ENCODE measurements around the gene CCDC142. TPM values are rescaled to one million over a fixed set of nuclear protein-coding genes. Genes with fewer than 3 reads are reported as not detected.

CCDC142 gene
- polyA plus RNA-seq, 1 donor from 2014 or later: 21.6 TPM

DNA sequence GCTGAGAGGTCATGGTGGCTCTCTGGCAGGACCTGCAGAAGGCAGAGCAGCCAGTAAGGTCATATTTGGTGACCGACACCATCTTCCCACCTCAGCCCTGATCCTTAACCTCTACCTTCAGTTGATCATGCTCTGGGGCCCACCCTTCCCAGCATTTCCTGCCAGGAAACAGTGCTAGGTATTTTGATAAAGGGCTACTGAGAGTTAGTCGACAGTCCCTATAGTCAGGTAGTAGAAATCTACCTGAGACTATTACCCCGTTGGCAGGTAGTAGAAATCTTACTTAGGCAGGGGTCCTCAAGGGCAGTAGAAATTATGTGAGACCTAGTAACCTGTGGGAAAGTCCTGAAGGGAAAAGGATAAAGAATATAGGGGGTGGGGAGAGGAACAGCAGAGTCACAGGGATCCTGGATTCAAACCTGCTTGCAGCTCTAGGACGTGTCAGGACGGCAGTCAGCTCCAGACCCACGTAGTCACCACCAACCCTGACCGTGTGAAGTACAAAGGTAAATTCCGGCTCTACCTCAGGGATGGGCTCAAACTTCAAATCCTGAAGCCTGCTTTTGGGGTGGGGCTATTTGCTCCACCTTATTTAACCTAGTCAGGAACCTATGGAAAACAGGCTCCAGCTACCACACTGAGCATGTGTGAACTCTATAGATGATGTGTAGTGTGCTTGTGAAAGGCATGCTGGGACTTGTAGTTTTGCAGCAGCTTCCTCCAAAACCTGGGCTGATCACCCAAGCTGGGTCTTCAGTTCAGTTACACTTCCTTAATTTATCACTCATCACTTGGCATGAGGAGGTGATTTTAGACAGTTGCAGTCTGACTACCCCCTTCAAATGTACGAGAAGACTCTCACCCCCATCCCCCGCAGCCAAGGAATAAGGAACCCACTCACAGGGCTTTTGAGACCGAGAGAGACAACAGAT is 43.2 kb upstream of the CCDC142 start, which contains the start of gene DQX1:
DQX1 (minus strand) TSS at position 515 of the 932 bp plus-strand sequence; CDS start at position 13, 502 bp downstream.
- Histone ChIP-seq H3K27ac (ENCODE audit: low read length) (no peak within 1 kb of the TSS), H3K36me3 (ENCODE audit: insufficient read depth, low read length) (no peaks in the 10 kb centered on the region), H3K9ac (ENCODE audit: low read length) (no peak within 1 kb of the TSS), H3F3A (ENCODE audit: insufficient read depth, low read length, poor library complexity, severe bottlenecking) (no peaks in the 10 kb centered on the region), H3K4me3 (ENCODE audit: low read length) (no peak within 1 kb of the TSS), H4K20me1 (ENCODE audit: insufficient read depth) (no peaks in the 10 kb centered on the region), H3K9me3 (ENCODE audit: low read length) (no peaks in the 10 kb centered on the region), H2AFZ (ENCODE audit: low read depth, low read length) (no peak within 1 kb of the TSS), H3K9me2 (ENCODE audit: insufficient read depth, low read length) (no peaks in the 10 kb centered on the region), H3K79me2 (replicated peaks; ENCODE audit: insufficient read depth, low read length) (peaks cover 13% of the 10 kb centered on the region), H3K4me2 (ENCODE audit: low read length) (no peak within 1 kb of the TSS), H3K27me3 (ENCODE audit: insufficient read depth, low read depth, low read length) (peaks cover 13% of the 10 kb centered on the region)
- TF ChIP-seq MXI1 (conservative IDR thresholded peaks at IDR 0.05; ENCODE audit: poor library complexity, severe bottlenecking) (no peak), TAF1 (IDR thresholded peaks at IDR 0.05; ENCODE audit: low read depth) (no peak), SMC3 (conservative IDR thresholded peaks at IDR 0.05; ENCODE audit: poor library complexity) (no peak), POLR2AphosphoS5 (IDR thresholded peaks at IDR 0.05) (no peak), EZH2 (IDR thresholded peaks at IDR 0.05; ENCODE audit: borderline replicate concordance, insufficient read depth, low read length, poor library complexity, severe bottlenecking) (no peak), RAD21 (conservative IDR thresholded peaks at IDR 0.05) (no peak), EP300 (conservative IDR thresholded peaks at IDR 0.05; ENCODE audit: poor library complexity, severe bottlenecking) (no peak)
- TF ChIP-seq, protein P1, sequence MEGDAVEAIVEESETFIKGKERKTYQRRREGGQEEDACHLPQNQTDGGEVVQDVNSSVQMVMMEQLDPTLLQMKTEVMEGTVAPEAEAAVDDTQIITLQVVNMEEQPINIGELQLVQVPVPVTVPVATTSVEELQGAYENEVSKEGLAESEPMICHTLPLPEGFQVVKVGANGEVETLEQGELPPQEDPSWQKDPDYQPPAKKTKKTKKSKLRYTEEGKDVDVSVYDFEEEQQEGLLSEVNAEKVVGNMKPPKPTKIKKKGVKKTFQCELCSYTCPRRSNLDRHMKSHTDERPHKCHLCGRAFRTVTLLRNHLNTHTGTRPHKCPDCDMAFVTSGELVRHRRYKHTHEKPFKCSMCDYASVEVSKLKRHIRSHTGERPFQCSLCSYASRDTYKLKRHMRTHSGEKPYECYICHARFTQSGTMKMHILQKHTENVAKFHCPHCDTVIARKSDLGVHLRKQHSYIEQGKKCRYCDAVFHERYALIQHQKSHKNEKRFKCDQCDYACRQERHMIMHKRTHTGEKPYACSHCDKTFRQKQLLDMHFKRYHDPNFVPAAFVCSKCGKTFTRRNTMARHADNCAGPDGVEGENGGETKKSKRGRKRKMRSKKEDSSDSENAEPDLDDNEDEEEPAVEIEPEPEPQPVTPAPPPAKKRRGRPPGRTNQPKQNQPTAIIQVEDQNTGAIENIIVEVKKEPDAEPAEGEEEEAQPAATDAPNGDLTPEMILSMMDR (IDR thresholded peaks at IDR 0.05; ENCODE audit: poor library complexity, severe bottlenecking): no peak
- TF ChIP-seq, protein P2, sequence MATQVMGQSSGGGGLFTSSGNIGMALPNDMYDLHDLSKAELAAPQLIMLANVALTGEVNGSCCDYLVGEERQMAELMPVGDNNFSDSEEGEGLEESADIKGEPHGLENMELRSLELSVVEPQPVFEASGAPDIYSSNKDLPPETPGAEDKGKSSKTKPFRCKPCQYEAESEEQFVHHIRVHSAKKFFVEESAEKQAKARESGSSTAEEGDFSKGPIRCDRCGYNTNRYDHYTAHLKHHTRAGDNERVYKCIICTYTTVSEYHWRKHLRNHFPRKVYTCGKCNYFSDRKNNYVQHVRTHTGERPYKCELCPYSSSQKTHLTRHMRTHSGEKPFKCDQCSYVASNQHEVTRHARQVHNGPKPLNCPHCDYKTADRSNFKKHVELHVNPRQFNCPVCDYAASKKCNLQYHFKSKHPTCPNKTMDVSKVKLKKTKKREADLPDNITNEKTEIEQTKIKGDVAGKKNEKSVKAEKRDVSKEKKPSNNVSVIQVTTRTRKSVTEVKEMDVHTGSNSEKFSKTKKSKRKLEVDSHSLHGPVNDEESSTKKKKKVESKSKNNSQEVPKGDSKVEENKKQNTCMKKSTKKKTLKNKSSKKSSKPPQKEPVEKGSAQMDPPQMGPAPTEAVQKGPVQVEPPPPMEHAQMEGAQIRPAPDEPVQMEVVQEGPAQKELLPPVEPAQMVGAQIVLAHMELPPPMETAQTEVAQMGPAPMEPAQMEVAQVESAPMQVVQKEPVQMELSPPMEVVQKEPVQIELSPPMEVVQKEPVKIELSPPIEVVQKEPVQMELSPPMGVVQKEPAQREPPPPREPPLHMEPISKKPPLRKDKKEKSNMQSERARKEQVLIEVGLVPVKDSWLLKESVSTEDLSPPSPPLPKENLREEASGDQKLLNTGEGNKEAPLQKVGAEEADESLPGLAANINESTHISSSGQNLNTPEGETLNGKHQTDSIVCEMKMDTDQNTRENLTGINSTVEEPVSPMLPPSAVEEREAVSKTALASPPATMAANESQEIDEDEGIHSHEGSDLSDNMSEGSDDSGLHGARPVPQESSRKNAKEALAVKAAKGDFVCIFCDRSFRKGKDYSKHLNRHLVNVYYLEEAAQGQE (IDR thresholded peaks at IDR 0.05; ENCODE audit: borderline replicate concordance): no peak

DNA sequence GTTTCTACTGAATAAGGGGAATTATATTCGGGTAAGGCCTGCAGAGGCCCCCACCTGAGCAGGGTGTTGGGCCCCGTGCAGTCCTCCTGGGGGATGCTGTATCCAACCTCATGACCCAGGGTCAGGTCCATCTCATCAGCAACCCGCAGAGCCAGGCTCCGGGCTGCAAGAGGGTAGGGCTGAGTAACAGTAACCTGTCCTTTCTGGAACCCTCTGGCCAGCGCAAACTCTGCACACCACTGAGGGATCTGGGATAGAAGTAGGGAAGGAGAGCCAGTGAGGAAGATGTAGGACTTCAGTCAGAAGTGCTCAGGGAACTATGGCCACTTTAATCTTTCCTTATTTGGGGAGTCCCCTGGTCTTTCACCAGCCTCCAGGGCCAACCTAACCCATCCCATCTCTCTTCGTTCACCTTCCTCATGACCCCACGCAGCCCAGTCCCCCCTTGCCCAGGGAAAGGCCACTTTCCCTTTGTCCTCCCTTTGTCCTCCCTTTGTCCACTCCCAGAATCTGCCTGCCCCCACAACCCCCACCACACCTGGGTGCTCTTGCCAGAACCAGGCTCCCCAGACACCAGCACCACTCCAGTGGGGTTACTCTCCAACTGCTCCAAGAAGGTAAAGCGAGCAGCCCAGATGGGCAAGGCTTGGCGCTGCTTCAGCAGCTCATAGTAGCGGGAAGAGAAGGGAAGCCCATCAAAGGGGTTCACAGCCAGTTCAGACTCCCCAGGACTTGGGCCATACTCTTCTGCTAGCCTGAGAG is 42.3 kb upstream of the CCDC142 start:
- H3K79me2 ChIP-seq (replicated peaks; ENCODE audit: insufficient read depth, low read length): peaks cover 11% of the 10 kb centered on the region
- no peaks in the 10 kb centered on the region for H3K36me3 ChIP-seq (ENCODE audit: insufficient read depth, low read length)
- no peak overlapping the region for H3K9ac ChIP-seq (ENCODE audit: low read length)
- peaks cover 22% of the 10 kb centered on the region for H3K27me3 ChIP-seq (ENCODE audit: insufficient read depth, low read depth, low read length)
- no peak for TF ChIP-seq POLR2AphosphoS5 (IDR thresholded peaks at IDR 0.05)
- no peak for TF ChIP-seq EZH2 (IDR thresholded peaks at IDR 0.05; ENCODE audit: borderline replicate concordance, insufficient read depth, low read length, poor library complexity, severe bottlenecking)
- TF ChIP-seq SMC3 (conservative IDR thresholded peaks at IDR 0.05; ENCODE audit: poor library complexity): no peak
- no peak for TF ChIP-seq TAF1 (IDR thresholded peaks at IDR 0.05; ENCODE audit: low read depth)
- no peak for TF ChIP-seq RAD21 (conservative IDR thresholded peaks at IDR 0.05)
- TF ChIP-seq MXI1 (conservative IDR thresholded peaks at IDR 0.05; ENCODE audit: poor library complexity, severe bottlenecking): no peak
- TF ChIP-seq EP300 (conservative IDR thresholded peaks at IDR 0.05; ENCODE audit: poor library complexity, severe bottlenecking): no peak
- TF ChIP-seq, protein P2 (IDR thresholded peaks at IDR 0.05; ENCODE audit: borderline replicate concordance): no peak
- TF ChIP-seq, protein P1 (IDR thresholded peaks at IDR 0.05; ENCODE audit: poor library complexity, severe bottlenecking): no peak
- no peak overlapping the region for H3K4me2 ChIP-seq (ENCODE audit: low read length)
- no peak overlapping the region for H2AFZ ChIP-seq (ENCODE audit: low read depth, low read length)
- H3K27ac ChIP-seq (ENCODE audit: low read length): no peak overlapping the region
- no peaks in the 10 kb centered on the region for H3F3A ChIP-seq (ENCODE audit: insufficient read depth, low read length, poor library complexity, severe bottlenecking)
- no peaks in the 10 kb centered on the region for H3K9me2 ChIP-seq (ENCODE audit: insufficient read depth, low read length)
- no peaks in the 10 kb centered on the region for H3K9me3 ChIP-seq (ENCODE audit: low read length)
- H3K4me3 ChIP-seq (ENCODE audit: low read length): no peak overlapping the region
- H4K20me1 ChIP-seq (ENCODE audit: insufficient read depth): no peaks in the 10 kb centered on the region
